B cell (primary cell): Measurements from ENCODE around the gene NKAIN2. TPM values are rescaled to one million over a fixed set of nuclear protein-coding genes. Genes with fewer than 3 reads are reported as not detected.

Experiments used
- ATAC-seq: fragments of 200-7000 bp; cut with Tn5 transposase; one replicate; pipeline ENCODE4 v1.10.0; 2021; ENCODE audit warnings: low read depth, mild to moderate bottlenecking, moderate number of reproducible peaks, moderate library complexity
- CTCF ChIA-PET: fragments of 350-600 bp; sonication (Branson Sonifier 250); formaldehyde crosslinking; loops from one replicate; lab custom pipeline; 2021; ENCODE audit warnings: antibody characterized with exemption, inconsistent platforms; lab: Charles Lee
- POLR2A ChIA-PET: fragments of 350-600 bp; sonication (Branson Sonifier 250); formaldehyde crosslinking; loops from one replicate; lab custom pipeline; 2021; ENCODE audit warnings: antibody characterized with exemption; lab: Charles Lee
- DNase-seq: peaks from one replicate; pipeline ENCODE4 v3.0.0; 2013
- H2AFZ ChIP-seq: 2 replicates; pipeline ENCODE4 v1.6.1; 2012; ENCODE audit warnings: mild to moderate bottlenecking, low read depth, low read length; ENCODE audit not compliant: insufficient read depth, poor library complexity, severe bottlenecking
- H3K27ac ChIP-seq, 2 donors: 1 replicate in 1 of 2; 2 replicates in 1 of 2; pipeline ENCODE4 v1.5.1; 2012 to 2013; ENCODE audit warnings: low read length in 2 of 2, mild to moderate bottlenecking in 2 of 2, moderate library complexity in 1 of 2
- H3K27me3 ChIP-seq, 4 experiments: fragments of 200-600 bp in 1 of 4; sonication (generic) in 1 of 4; replicated peaks in 1 of 4; 1 replicate in 2 of 4; 2 replicates in 2 of 4; pipeline versions ENCODE4 v1.6.1 to v1.7.0; 2013 to 2016; ENCODE audit warnings: low read length in 3 of 4, mild to moderate bottlenecking in 2 of 4, mixed read lengths in 1 of 4, moderate library complexity in 1 of 4; ENCODE audit not compliant: insufficient read depth in 4 of 4, control insufficient read depth in 3 of 4; ENCODE audit errors: control extremely low read depth in 1 of 4
- H3K36me3 ChIP-seq, 2 experiments: replicated peaks in 1 of 2; 1 replicate in 1 of 2; 2 replicates in 1 of 2; pipeline versions ENCODE4 v1.6.1 to v1.7.1; 2013; ENCODE audit warnings: low read length in 1 of 2; ENCODE audit not compliant: insufficient read depth in 2 of 2, control insufficient read depth in 1 of 2; ENCODE audit errors: control extremely low read depth in 1 of 2, extremely low read depth in 1 of 2
- H3K4me1 ChIP-seq, 2 donors: fragments of 200-600 bp in 1 of 2; sonication (generic) in 1 of 2; 1 replicate in 1 of 2; 2 replicates in 1 of 2; pipeline versions ENCODE4 v1.5.1 to v1.6.1; 2013 to 2017; ENCODE audit warnings: low read length in 2 of 2; ENCODE audit not compliant: control insufficient read depth in 2 of 2, insufficient read depth in 2 of 2
- H3K4me2 ChIP-seq: replicated peaks from 2 replicates; pipeline ENCODE3; 2012; ENCODE audit warnings: mild to moderate bottlenecking, low read depth, low read length; ENCODE audit not compliant: poor library complexity, severe bottlenecking
- H3K4me3 ChIP-seq, 5 experiments: fragments of 200-600 bp in 1 of 5; sonication (generic) in 1 of 5; 1 replicate in 3 of 5; 2 replicates in 2 of 5; pipeline versions ENCODE4 v1.5.1 to v1.7.0; 2011 to 2016; ENCODE audit warnings: low read length in 4 of 5, mild to moderate bottlenecking in 4 of 5, low read depth in 2 of 5, control low read depth in 1 of 5, moderate library complexity in 1 of 5; ENCODE audit not compliant: insufficient read depth in 1 of 5; ENCODE audit errors: control extremely low read depth in 1 of 5, extremely low read depth in 1 of 5
- H3K79me2 ChIP-seq: fragments of 200-600 bp; sonication (generic); one replicate; pipeline ENCODE4 v1.6.0; 2016; ENCODE audit warnings: low read length; ENCODE audit not compliant: control insufficient read depth, insufficient read depth
- H3K9ac ChIP-seq: fragments of 200-600 bp; sonication (generic); 2 replicates; pipeline ENCODE4 v1.6.1; 2017; ENCODE audit warnings: mild to moderate bottlenecking, low read length, moderate library complexity
- H3K9me3 ChIP-seq, 3 donors: one replicate each; pipeline versions ENCODE4 v1.6.1 to v1.7.1; 2013; ENCODE audit warnings: low read length in 2 of 3; ENCODE audit not compliant: control insufficient read depth in 2 of 3, insufficient read depth in 1 of 3; ENCODE audit errors: control extremely low read depth in 1 of 3
- H4K20me1 ChIP-seq: 2 replicates; pipeline ENCODE4 v1.6.0; 2012; ENCODE audit warnings: mild to moderate bottlenecking, low read length; ENCODE audit not compliant: insufficient read depth, control insufficient read depth, poor library complexity, severe bottlenecking
- H3K27ac Mint-ChIP-seq: one replicate; pipeline ENCODE4 v1.8.0; 2021; ENCODE audit warnings: mixed read lengths
- H3K27me3 Mint-ChIP-seq: one replicate; pipeline ENCODE4 v1.8.0; 2021; ENCODE audit warnings: mixed read lengths
- H3K4me1 Mint-ChIP-seq: one replicate; pipeline ENCODE4 v1.8.0; 2021; ENCODE audit warnings: mixed read lengths
- H3K4me3 Mint-ChIP-seq: one replicate; pipeline ENCODE4 v1.8.0; 2021; ENCODE audit warnings: mixed read lengths
- H3K9me3 Mint-ChIP-seq: one replicate; pipeline ENCODE4 v1.8.0; 2022; ENCODE audit warnings: mixed read lengths; ENCODE audit not compliant: insufficient read depth
- EZH2 ChIP-seq: IDR thresholded peaks from 2 replicates; pipeline ENCODE4 v1.6.1; 2012; ENCODE audit warnings: borderline replicate concordance, low read depth, mild to moderate bottlenecking, moderate library complexity, low read length; ENCODE audit not compliant: insufficient read depth, poor library complexity, severe bottlenecking
- WGBS: methylation state at CpG from one replicate; pipeline ENCODE4 v1.1.5; 2013; ENCODE audit warnings: missing lambda C conversion rate; ENCODE audit not compliant: insufficient coverage; 5-methylcytosine and 5-hydroxymethylcytosine counted together
- intact Hi-C: fragments of 100-400 bp; cut with micrococcal nuclease; formaldehyde crosslinking; loops from one replicate; pipeline ENCODE4 v1.10.0; 2022
- polyA plus RNA-seq: library from polyadenylated mRNA; depleted of rRNA; stranded (reverse); fragments of >200 nt; gene quantifications from 2 replicates; pipeline ENCODE4 v1.2.3, GENCODE V29; 2012
- total RNA-seq, 2 donors: library from RNA; stranded (reverse); fragments of 120-200 nt in 1 of 2; gene quantifications; 1 replicate in 1 of 2; 2 replicates in 1 of 2; pipeline versions ENCODE4 v1.2.3 to v1.2.4, GENCODE V29; 2013 to 2022
- TF ChIP-seq, protein P1 (sequence below): fragments of 200-600 bp; IDR thresholded peaks from one replicate; pipeline ENCODE4 v1.8.0; 2022; ENCODE audit warnings: antibody characterized with exemption, mild to moderate bottlenecking

Gene NKAIN2
- total and polyA plus RNA-seq, 2 donors (not counting 1 experiment from before 2014, with no cell fraction given), result not detected

GRCh38 chr6:123896869-123897268 is 93.2 kb downstream of the NKAIN2 start:
- no peaks in the 10 kb centered on the region for H3K4me1 ChIP-seq
- no peaks in the 10 kb centered on the region for H3K27me3 Mint-ChIP-seq
- no peak overlapping the region for H3K9ac ChIP-seq
- no peaks in the 10 kb centered on the region for H4K20me1 ChIP-seq
- no peak overlapping the region for H3K4me2 ChIP-seq
- DNase-seq, result no peak
- no peaks in the 10 kb centered on the region for H3K9me3 ChIP-seq
- ATAC-seq, result no peak
- no peaks in the 10 kb centered on the region for H3K36me3 ChIP-seq
- ChIA-PET POLR2A (no interaction called here), CTCF (no interaction called here)
- no peak overlapping the region for H2AFZ ChIP-seq
- H3K27me3 ChIP-seq, result no peaks in the 10 kb centered on the region
- intact Hi-C loops, result no loop called here
- H3K9me3 Mint-ChIP-seq, result no peaks in the 10 kb centered on the region
- no peak overlapping the region for H3K4me3 ChIP-seq
- TF ChIP-seq EZH2, result no peak
- TF ChIP-seq, protein P1, sequence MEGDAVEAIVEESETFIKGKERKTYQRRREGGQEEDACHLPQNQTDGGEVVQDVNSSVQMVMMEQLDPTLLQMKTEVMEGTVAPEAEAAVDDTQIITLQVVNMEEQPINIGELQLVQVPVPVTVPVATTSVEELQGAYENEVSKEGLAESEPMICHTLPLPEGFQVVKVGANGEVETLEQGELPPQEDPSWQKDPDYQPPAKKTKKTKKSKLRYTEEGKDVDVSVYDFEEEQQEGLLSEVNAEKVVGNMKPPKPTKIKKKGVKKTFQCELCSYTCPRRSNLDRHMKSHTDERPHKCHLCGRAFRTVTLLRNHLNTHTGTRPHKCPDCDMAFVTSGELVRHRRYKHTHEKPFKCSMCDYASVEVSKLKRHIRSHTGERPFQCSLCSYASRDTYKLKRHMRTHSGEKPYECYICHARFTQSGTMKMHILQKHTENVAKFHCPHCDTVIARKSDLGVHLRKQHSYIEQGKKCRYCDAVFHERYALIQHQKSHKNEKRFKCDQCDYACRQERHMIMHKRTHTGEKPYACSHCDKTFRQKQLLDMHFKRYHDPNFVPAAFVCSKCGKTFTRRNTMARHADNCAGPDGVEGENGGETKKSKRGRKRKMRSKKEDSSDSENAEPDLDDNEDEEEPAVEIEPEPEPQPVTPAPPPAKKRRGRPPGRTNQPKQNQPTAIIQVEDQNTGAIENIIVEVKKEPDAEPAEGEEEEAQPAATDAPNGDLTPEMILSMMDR, result no peak
- no peaks in the 10 kb centered on the region for H3K79me2 ChIP-seq
- H3K27ac Mint-ChIP-seq, result no peak overlapping the region
- no peak overlapping the region for H3K27ac ChIP-seq
- no peak overlapping the region for H3K4me3 Mint-ChIP-seq
- H3K4me1 Mint-ChIP-seq, result no peaks in the 10 kb centered on the region

GRCh38 chr6:123897965-123898364 is 94.3 kb downstream of the NKAIN2 start:
- Histone ChIP-seq H3K4me2 (no peak overlapping the region), H3K79me2 (no peaks in the 10 kb centered on the region), H2AFZ (no peak overlapping the region), H3K27ac (no peak overlapping the region), H3K4me1 (no peaks in the 10 kb centered on the region), H4K20me1 (no peaks in the 10 kb centered on the region), H3K9ac (no peak overlapping the region), H3K9me3 (no peaks in the 10 kb centered on the region), H3K27me3 (no peaks in the 10 kb centered on the region), H3K4me3 (no peak overlapping the region), H3K36me3 (no peaks in the 10 kb centered on the region)
- Mint-ChIP-seq H3K4me3 (no peak overlapping the region), H3K27me3 (no peaks in the 10 kb centered on the region), H3K27ac (no peak overlapping the region), H3K4me1 (no peaks in the 10 kb centered on the region), H3K9me3 (no peaks in the 10 kb centered on the region)
- ChIA-PET POLR2A (no interaction called here), CTCF (no interaction called here)
- intact Hi-C loops, result no loop called here
- 83% methylated on average over 1 of the region's 2 CpGs for WGBS
- ATAC-seq, result no peak
- TF ChIP-seq, protein P1, result no peak
- TF ChIP-seq EZH2, result no peak
- DNase-seq, result no peak
